ENCODE data around the gene USP12.

- TF ChIP-seq TAF1 (IDR thresholded peaks at IDR 0.05; ENCODE audit: borderline replicate concordance, low read depth, low read length) (no peak), POLR2A (IDR thresholded peaks at IDR 0.05; ENCODE audit: low read depth, low read length) (no peak), POLR2AphosphoS5 (IDR thresholded peaks at IDR 0.05; ENCODE audit: low read depth, low read length) (no peak)
These were observed 65.5 kb downstream of the USP12 start for GRCh38 chr13:27106144-27106543.
